KMS-11 (cell line): ENCODE results near the gene GRK5.

Experiments used
- H2AFZ ChIP-seq: fragments of 200-600 bp; sonication (generic); 2 replicates; pipeline ENCODE4 v1.6.1; 2016; ENCODE audit warnings: antibody characterized with exemption, mixed run types, low read depth
- H3K27ac ChIP-seq: fragments of 200-600 bp; sonication (generic); 2 replicates; pipeline ENCODE4 v1.6.1; 2016; ENCODE audit warnings: mild to moderate bottlenecking, mixed run types
- H3K27me3 ChIP-seq: fragments of 200-600 bp; sonication (generic); 2 replicates; pipeline ENCODE4 v1.6.1; 2017; ENCODE audit warnings: mild to moderate bottlenecking, low read depth, mixed run types, moderate library complexity; ENCODE audit not compliant: insufficient read depth
- H3K36me3 ChIP-seq: fragments of 200-600 bp; sonication (generic); 2 replicates; pipeline ENCODE4 v1.6.1; 2017; ENCODE audit warnings: mild to moderate bottlenecking, mixed run types; ENCODE audit not compliant: insufficient read depth
- H3K4me1 ChIP-seq: fragments of 200-600 bp; sonication (generic); 2 replicates; pipeline ENCODE4 v1.6.1; 2016; ENCODE audit warnings: mild to moderate bottlenecking, low read depth, mixed run types; ENCODE audit not compliant: poor library complexity, severe bottlenecking
- H3K4me2 ChIP-seq: fragments of 200-600 bp; sonication (generic); 2 replicates; pipeline ENCODE4 v1.7.0; 2016; ENCODE audit warnings: mild to moderate bottlenecking, mixed run types
- H3K4me3 ChIP-seq: fragments of 200-600 bp; sonication (generic); IDR thresholded peaks from 2 replicates; pipeline ENCODE4 v1.6.1; 2017; ENCODE audit warnings: low read depth, low read length, mixed read lengths; ENCODE audit not compliant: insufficient read depth
- H3K79me2 ChIP-seq: fragments of 200-600 bp; sonication (generic); 2 replicates; pipeline ENCODE4 v1.6.1; 2016; ENCODE audit warnings: low read depth, mixed run types; ENCODE audit not compliant: insufficient read depth
- H3K9ac ChIP-seq: fragments of 200-600 bp; sonication (generic); 2 replicates; pipeline ENCODE4 v1.6.1; 2016; ENCODE audit warnings: mild to moderate bottlenecking, mixed run types
- H4K20me1 ChIP-seq: fragments of 200-600 bp; sonication (generic); 2 replicates; pipeline ENCODE4 v1.6.1; 2016; ENCODE audit warnings: mild to moderate bottlenecking, mixed run types; ENCODE audit not compliant: insufficient read depth
- CTCF ChIP-seq: fragments of 200-600 bp; sonication (generic); conservative IDR thresholded peaks from 2 replicates; pipeline ENCODE4 v1.6.1; 2017; ENCODE audit warnings: low read depth, mild to moderate bottlenecking, antibody characterized with exemption, low read length, moderate library complexity, mixed read lengths

Gene GRK5

GRCh38 chr10:119312241-119312640, 104.9 kb downstream of the GRK5 start:
- Histone ChIP-seq H2AFZ (no peak overlapping the region), H3K79me2 (no peaks in the 10 kb centered on the region), H3K4me1 (peaks cover 51% of the 10 kb centered on the region)

GRCh38 chr10:119313024-119313423, 105.7 kb downstream of the GRK5 start:
- H3K4me2 ChIP-seq = peak overlapping the region; percentile 73; the same call in 1 of the 2 replicates
- peaks cover 45% of the 10 kb centered on the region for H3K4me1 ChIP-seq
- no peaks in the 10 kb centered on the region for H3K27me3 ChIP-seq
- no peak overlapping the region for H3K27ac ChIP-seq
- no peak overlapping the region for H3K4me3 ChIP-seq
- no peaks in the 10 kb centered on the region for H3K36me3 ChIP-seq
- no peak overlapping the region for H3K9ac ChIP-seq
- TF ChIP-seq CTCF = no peak
- H3K79me2 ChIP-seq = no peaks in the 10 kb centered on the region
- no peaks in the 10 kb centered on the region for H4K20me1 ChIP-seq
- no peak overlapping the region for H2AFZ ChIP-seq

More at GRCh38 chr10:119312241-119312640, 104.9 kb downstream of the GRK5 start:
- H4K20me1 ChIP-seq = no peaks in the 10 kb centered on the region
- H3K9ac ChIP-seq = no peak overlapping the region
- no peak overlapping the region for H3K4me2 ChIP-seq
- H3K4me3 ChIP-seq = no peak overlapping the region
- no peaks in the 10 kb centered on the region for H3K36me3 ChIP-seq
- H3K27ac ChIP-seq = no peak overlapping the region
- TF ChIP-seq CTCF = no peak
- no peaks in the 10 kb centered on the region for H3K27me3 ChIP-seq

GRCh38 chr10:119313644-119314043, 106.3 kb downstream of the GRK5 start:
- Histone ChIP-seq H3K27me3 (no peaks in the 10 kb centered on the region), H3K36me3 (no peaks in the 10 kb centered on the region), H3K4me1 (peaks cover 45% of the 10 kb centered on the region), H3K27ac (peak overlapping the region; percentile 29; the same call in 1 of the 2 replicates), H2AFZ (no peak overlapping the region), H3K9ac (peak overlapping the region; percentile 11; the same call in 1 of the 2 replicates), H3K4me2 (peak overlapping the region; percentile 73), H3K4me3 (no peak overlapping the region), H3K79me2 (no peaks in the 10 kb centered on the region), H4K20me1 (no peaks in the 10 kb centered on the region)
- TF ChIP-seq CTCF = no peak

- Histone ChIP-seq H3K9ac (peak overlapping the region; percentile 11; the same call in 1 of the 2 replicates), H3K4me3 (no peak overlapping the region), H3K4me1 (peaks cover 45% of the 10 kb centered on the region), H3K36me3 (no peaks in the 10 kb centered on the region), H4K20me1 (no peaks in the 10 kb centered on the region), H3K79me2 (no peaks in the 10 kb centered on the region), H3K4me2 (peak overlapping the region; percentile 73), H3K27me3 (no peaks in the 10 kb centered on the region), H2AFZ (no peak overlapping the region), H3K27ac (peak overlapping the region; percentile 29; the same call in 1 of the 2 replicates)
- no peak for TF ChIP-seq CTCF
These were observed 106.7 kb downstream of the GRK5 start for GRCh38 chr10:119314061-119314460.
